WTC11 (cell line): ENCODE results near the gene CNDP2. TPM values are rescaled to one million over a fixed set of nuclear protein-coding genes. Genes with fewer than 3 reads are reported as not detected.

Experiments
- ATAC-seq: fragments of 200-7000 bp; cut with Tn5 transposase; 2 replicates; pipeline ENCODE4 v1.10.0; 2021; ENCODE audit warnings: mild to moderate bottlenecking, moderate library complexity
- CTCF ChIA-PET: fragments of 300-600 bp; sonication (Branson Sonifier 250); formaldehyde crosslinking; loops from one replicate; lab custom pipeline; 2021; ENCODE audit warnings: antibody characterized with exemption; lab: Charles Lee
- POLR2A ChIA-PET: fragments of 350-600 bp; sonication (Branson Sonifier 250); formaldehyde crosslinking; loops from one replicate; lab custom pipeline; 2021; ENCODE audit warnings: antibody characterized with exemption; lab: Charles Lee
- DNase-seq: peaks from one replicate; pipeline ENCODE4 v3.0.0; 2021; ENCODE audit warnings: low spot score
- H3K27ac Mint-ChIP-seq: 2 replicates; pipeline ENCODE4 v1.8.0; 2021; ENCODE audit warnings: mixed read lengths
- H3K27me3 Mint-ChIP-seq: 2 replicates; pipeline ENCODE4 v1.8.0; 2021; ENCODE audit warnings: low read depth, mild to moderate bottlenecking, moderate library complexity, mixed read lengths
- H3K36me3 Mint-ChIP-seq: 2 replicates; pipeline ENCODE4 v1.8.0; 2021; ENCODE audit warnings: mixed read lengths
- H3K4me1 Mint-ChIP-seq: 2 replicates; pipeline ENCODE4 v1.8.0; 2022; ENCODE audit warnings: mixed read lengths
- H3K4me3 Mint-ChIP-seq: 2 replicates; pipeline ENCODE4 v1.8.0; 2021; ENCODE audit warnings: mild to moderate bottlenecking, moderate library complexity, mixed read lengths
- H3K9me3 Mint-ChIP-seq: 2 replicates; pipeline ENCODE4 v1.8.0; 2021; ENCODE audit warnings: mixed read lengths
- CBFB ChIP-seq: sonication (generic); formaldehyde crosslinking; IDR thresholded peaks from 2 replicates; pipeline ENCODE4 v1.8.1; 2022; ENCODE audit warnings: mild to moderate bottlenecking, low read depth, missing genetic modification reagents
- ESRRA ChIP-seq: sonication (generic); formaldehyde crosslinking; IDR thresholded peaks from 2 replicates; pipeline ENCODE4 v1.8.1; 2022; ENCODE audit warnings: mild to moderate bottlenecking, missing genetic modification reagents, borderline replicate concordance
- FOXK1 ChIP-seq: sonication (generic); formaldehyde crosslinking; IDR thresholded peaks from 2 replicates; pipeline ENCODE4 v1.8.0; 2022; ENCODE audit warnings: mild to moderate bottlenecking, moderate library complexity, missing genetic modification reagents
- GRHL2 ChIP-seq: fragments of 250-450 bp; sonication (Bioruptor Pico); IDR thresholded peaks from 2 replicates; pipeline ENCODE4 v1.8.0; 2022; ENCODE audit warnings: mild to moderate bottlenecking, moderate library complexity; ENCODE audit not compliant: insufficient replicate concordance, severe bottlenecking
- IRF2 ChIP-seq: sonication (generic); formaldehyde crosslinking; IDR thresholded peaks from 2 replicates; pipeline ENCODE4 v1.8.0; 2022; ENCODE audit warnings: low read depth, missing genetic modification reagents, borderline replicate concordance
- JAZF1 ChIP-seq: fragments of 250-450 bp; sonication (Bioruptor Pico); IDR thresholded peaks from 2 replicates; pipeline ENCODE4 v1.9.0; 2021; ENCODE audit warnings: moderate library complexity, mild to moderate bottlenecking, inconsistent platforms
- NR1H2 ChIP-seq: sonication (generic); formaldehyde crosslinking; IDR thresholded peaks from 2 replicates; pipeline ENCODE4 v1.9.0; 2021; ENCODE audit warnings: mild to moderate bottlenecking, moderate library complexity, missing genetic modification reagents
- RELA ChIP-seq: sonication (generic); formaldehyde crosslinking; IDR thresholded peaks from 2 replicates; pipeline ENCODE4 v1.8.1; 2022; ENCODE audit warnings: missing genetic modification reagents, mild to moderate bottlenecking, borderline replicate concordance
- RORB ChIP-seq: fragments of 250-450 bp; sonication (Bioruptor Pico); IDR thresholded peaks from 2 replicates; pipeline ENCODE4 v1.9.0; 2021; ENCODE audit warnings: mild to moderate bottlenecking
- ZBTB21 ChIP-seq: sonication (generic); formaldehyde crosslinking; IDR thresholded peaks from 2 replicates; pipeline ENCODE4 v1.8.1; 2023; ENCODE audit warnings: mild to moderate bottlenecking, missing genetic modification reagents, borderline replicate concordance
- ZNF671 ChIP-seq: fragments of 250-450 bp; sonication (Bioruptor Pico); IDR thresholded peaks from 2 replicates; pipeline ENCODE4 v1.8.0; 2021; ENCODE audit warnings: mild to moderate bottlenecking
- total RNA-seq: library from RNA; stranded (reverse); gene quantifications from 3 replicates; pipeline ENCODE4 v1.2.3, GENCODE V29; 2021
- TF ChIP-seq, protein P1 (sequence below): fragments of 250-450 bp; sonication (Bioruptor Pico); IDR thresholded peaks from 2 replicates; pipeline ENCODE4 v1.9.0; 2021; ENCODE audit warnings: mild to moderate bottlenecking
- TF ChIP-seq, protein P2 (sequence below): sonication (generic); formaldehyde crosslinking; IDR thresholded peaks from 2 replicates; pipeline ENCODE4 v1.8.0; 2022; ENCODE audit warnings: mild to moderate bottlenecking, missing genetic modification reagents
- TF ChIP-seq, protein P3 (sequence below): fragments of 250-450 bp; sonication (Bioruptor Pico); IDR thresholded peaks from 2 replicates; pipeline ENCODE4 v1.9.0; 2021; ENCODE audit warnings: moderate library complexity, mild to moderate bottlenecking, inconsistent platforms, borderline replicate concordance
- TF ChIP-seq, protein P4 (sequence below): sonication (generic); formaldehyde crosslinking; IDR thresholded peaks from 2 replicates; pipeline ENCODE4 v1.8.0; 2023; ENCODE audit warnings: missing genetic modification reagents
- TF ChIP-seq, protein P5 (sequence below): sonication (generic); formaldehyde crosslinking; IDR thresholded peaks from 2 replicates; pipeline ENCODE4 v1.8.1; 2022; ENCODE audit warnings: low read depth, missing genetic modification reagents, borderline replicate concordance
- TF ChIP-seq, protein P6 (sequence below): sonication (generic); formaldehyde crosslinking; IDR thresholded peaks from 2 replicates; pipeline ENCODE4 v1.8.1; 2022; ENCODE audit warnings: mild to moderate bottlenecking, moderate library complexity, missing genetic modification reagents

CNDP2 gene
- total RNA-seq, 1 experiment from 2014 or later: 248 TPM

DNA sequence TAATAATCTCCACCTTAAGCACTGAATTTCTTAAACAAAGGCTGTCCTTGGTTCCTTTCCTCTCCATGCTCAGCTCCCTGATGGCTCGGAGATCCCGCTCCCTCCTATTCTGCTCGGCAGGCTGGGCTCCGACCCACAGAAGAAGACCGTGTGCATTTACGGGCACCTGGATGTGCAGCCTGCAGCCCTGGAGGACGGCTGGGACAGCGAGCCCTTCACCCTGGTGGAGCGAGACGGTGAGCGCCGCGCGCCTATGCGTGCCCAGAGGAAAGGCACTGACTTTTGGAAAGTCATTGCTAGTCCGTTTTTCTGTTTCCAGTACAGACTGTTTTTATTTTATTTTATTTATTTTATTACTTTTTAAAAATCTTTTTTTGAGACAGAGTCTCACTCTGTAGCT lies 9.6 kb downstream of the CNDP2 start:
- peaks cover 33% of the 10 kb centered on the region for H3K4me1 Mint-ChIP-seq
- POLR2A ChIA-PET: no interaction called here
- no peak for TF ChIP-seq IRF2 (CRISPR knock-in tag)
- TF ChIP-seq, protein P1, sequence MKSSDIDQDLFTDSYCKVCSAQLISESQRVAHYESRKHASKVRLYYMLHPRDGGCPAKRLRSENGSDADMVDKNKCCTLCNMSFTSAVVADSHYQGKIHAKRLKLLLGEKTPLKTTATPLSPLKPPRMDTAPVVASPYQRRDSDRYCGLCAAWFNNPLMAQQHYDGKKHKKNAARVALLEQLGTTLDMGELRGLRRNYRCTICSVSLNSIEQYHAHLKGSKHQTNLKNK (CRISPR knock-in tag): no peak
- TF ChIP-seq ZNF671 (CRISPR knock-in tag): no peak
- ATAC-seq (peak; percentile 37; the same call in 1 of the 2 replicates), DNase-seq (no peak)
- H3K27me3 Mint-ChIP-seq: no peaks in the 10 kb centered on the region
- CTCF ChIA-PET: no interaction called here
- H3K9me3 Mint-ChIP-seq: no peaks in the 10 kb centered on the region
- H3K27ac Mint-ChIP-seq: peak overlapping the region; percentile 95
- peaks cover 71% of the 10 kb centered on the region for H3K36me3 Mint-ChIP-seq
- H3K4me3 Mint-ChIP-seq: no peak overlapping the region

DNA sequence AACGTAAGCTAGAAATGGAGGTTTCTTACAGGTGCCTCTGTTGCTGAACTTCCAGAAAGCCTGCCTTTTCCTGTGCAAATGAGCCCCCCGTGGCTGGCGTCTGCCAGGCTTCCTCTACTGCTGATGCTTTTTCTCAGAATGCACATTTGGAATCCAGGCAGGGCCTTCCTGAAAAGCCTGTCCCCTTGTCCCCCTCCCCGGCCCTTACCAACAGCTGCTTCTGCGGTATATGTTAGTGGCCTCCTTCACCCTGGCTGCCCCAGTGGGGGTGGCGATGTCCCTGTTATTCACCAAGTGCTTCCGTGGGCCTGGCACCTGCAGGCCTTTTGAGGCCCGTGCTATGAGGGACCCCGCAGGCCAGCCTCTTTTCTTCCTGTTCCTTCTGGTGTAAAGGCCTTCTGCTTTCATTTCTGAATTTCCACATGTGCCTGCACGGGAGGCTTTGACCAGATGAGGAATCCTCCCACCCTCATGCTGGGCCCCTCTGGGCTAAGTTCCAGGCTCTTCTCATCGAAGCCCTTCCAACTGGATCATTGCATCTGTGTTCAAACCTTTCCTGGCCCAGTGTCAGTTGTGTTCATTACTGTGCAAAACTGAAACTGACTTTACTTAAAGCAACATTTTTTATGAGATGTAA lies 10.4 kb downstream of the CNDP2 start:
- Mint-ChIP-seq H3K4me3 (no peak overlapping the region), H3K9me3 (no peaks in the 10 kb centered on the region), H3K27ac (peak overlapping the region; percentile 89), H3K27me3 (no peaks in the 10 kb centered on the region), H3K4me1 (peaks cover 30% of the 10 kb centered on the region), H3K36me3 (peaks cover 68% of the 10 kb centered on the region)
- ATAC-seq: peak; percentile 70
- POLR2A ChIA-PET: no interaction called here
- TF ChIP-seq GRHL2 (CRISPR knock-in tag): no peak
- TF ChIP-seq, protein P2, sequence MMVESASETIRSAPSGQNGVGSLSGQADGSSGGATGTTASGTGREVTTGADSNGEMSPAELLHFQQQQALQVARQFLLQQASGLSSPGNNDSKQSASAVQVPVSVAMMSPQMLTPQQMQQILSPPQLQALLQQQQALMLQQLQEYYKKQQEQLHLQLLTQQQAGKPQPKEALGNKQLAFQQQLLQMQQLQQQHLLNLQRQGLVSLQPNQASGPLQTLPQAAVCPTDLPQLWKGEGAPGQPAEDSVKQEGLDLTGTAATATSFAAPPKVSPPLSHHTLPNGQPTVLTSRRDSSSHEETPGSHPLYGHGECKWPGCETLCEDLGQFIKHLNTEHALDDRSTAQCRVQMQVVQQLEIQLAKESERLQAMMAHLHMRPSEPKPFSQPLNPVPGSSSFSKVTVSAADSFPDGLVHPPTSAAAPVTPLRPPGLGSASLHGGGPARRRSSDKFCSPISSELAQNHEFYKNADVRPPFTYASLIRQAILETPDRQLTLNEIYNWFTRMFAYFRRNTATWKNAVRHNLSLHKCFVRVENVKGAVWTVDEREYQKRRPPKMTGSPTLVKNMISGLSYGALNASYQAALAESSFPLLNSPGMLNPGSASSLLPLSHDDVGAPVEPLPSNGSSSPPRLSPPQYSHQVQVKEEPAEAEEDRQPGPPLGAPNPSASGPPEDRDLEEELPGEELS (CRISPR knock-in tag): no peak
- DNase-seq: peak; percentile 28
- CTCF ChIA-PET: no interaction called here

DNA sequence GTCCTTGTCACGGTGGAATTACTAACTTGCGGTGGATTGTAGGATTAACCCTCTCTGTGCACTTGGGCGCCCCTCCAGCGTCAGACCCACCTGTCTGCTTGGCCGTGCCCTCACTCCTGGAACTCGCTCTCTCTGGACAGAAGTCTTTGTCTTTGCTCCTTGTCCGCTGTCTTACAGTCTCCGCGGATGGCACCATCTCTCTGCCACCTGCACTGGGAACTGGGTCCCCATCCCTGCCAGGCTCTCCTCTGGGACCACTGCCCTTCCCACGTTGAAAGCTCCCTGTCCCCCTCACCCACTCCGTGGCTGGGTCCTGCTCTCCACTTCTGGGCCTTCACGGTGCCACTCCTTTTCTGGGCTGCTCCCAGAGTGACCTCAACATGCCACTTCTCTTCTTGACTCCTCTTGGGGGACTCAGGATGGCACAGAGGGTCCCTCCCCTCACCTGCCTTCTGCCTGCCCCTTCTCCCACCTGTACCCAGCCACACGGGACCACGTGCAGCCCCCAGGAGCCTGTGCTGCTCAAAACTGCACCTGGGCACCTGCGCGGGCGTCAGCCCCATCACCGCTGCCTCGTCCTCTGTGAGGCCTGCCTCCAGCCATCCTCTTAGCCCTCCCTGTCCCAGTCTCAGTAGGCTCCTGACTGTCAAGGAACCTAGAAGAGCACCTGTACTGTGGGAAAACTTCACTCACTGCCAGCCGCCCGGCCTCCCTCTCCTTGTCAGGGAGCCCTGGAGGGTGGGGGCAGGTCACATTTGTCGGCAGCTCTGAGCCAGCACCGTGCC lies 11.1 kb downstream of the CNDP2 start:
- ChIA-PET CTCF (no interaction called here), POLR2A (no interaction called here)
- no peaks in the 10 kb centered on the region for H3K9me3 Mint-ChIP-seq
- H3K27me3 Mint-ChIP-seq: no peaks in the 10 kb centered on the region
- peaks cover 64% of the 10 kb centered on the region for H3K36me3 Mint-ChIP-seq
- no peak overlapping the region; the same call in 1 of the 2 replicates for H3K4me3 Mint-ChIP-seq
- no peak for ATAC-seq
- peaks cover 30% of the 10 kb centered on the region for H3K4me1 Mint-ChIP-seq
- no peak for TF ChIP-seq CBFB (CRISPR knock-in tag)
- TF ChIP-seq ZBTB21 (CRISPR knock-in tag): no peak
- TF ChIP-seq ESRRA (CRISPR knock-in tag): no peak
- TF ChIP-seq JAZF1 (CRISPR knock-in tag): no peak
- no peak for TF ChIP-seq RELA (CRISPR knock-in tag)
- TF ChIP-seq, protein P3, sequence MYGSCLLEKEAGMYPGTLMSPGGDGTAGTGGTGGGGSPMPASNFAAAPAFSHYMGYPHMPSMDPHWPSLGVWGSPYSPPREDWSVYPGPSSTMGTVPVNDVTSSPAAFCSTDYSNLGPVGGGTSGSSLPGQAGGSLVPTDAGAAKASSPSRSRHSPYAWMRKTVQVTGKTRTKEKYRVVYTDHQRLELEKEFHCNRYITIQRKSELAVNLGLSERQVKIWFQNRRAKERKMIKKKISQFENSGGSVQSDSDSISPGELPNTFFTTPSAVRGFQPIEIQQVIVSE (CRISPR knock-in tag): no peak
- TF ChIP-seq, protein P4, sequence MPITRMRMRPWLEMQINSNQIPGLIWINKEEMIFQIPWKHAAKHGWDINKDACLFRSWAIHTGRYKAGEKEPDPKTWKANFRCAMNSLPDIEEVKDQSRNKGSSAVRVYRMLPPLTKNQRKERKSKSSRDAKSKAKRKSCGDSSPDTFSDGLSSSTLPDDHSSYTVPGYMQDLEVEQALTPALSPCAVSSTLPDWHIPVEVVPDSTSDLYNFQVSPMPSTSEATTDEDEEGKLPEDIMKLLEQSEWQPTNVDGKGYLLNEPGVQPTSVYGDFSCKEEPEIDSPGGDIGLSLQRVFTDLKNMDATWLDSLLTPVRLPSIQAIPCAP (CRISPR knock-in tag): no peak
- no peak for TF ChIP-seq FOXK1 (CRISPR knock-in tag)
- TF ChIP-seq NR1H2 (CRISPR knock-in tag): no peak
- TF ChIP-seq, protein P5, sequence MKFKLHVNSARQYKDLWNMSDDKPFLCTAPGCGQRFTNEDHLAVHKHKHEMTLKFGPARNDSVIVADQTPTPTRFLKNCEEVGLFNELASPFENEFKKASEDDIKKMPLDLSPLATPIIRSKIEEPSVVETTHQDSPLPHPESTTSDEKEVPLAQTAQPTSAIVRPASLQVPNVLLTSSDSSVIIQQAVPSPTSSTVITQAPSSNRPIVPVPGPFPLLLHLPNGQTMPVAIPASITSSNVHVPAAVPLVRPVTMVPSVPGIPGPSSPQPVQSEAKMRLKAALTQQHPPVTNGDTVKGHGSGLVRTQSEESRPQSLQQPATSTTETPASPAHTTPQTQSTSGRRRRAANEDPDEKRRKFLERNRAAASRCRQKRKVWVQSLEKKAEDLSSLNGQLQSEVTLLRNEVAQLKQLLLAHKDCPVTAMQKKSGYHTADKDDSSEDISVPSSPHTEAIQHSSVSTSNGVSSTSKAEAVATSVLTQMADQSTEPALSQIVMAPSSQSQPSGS (CRISPR knock-in tag): no peak
- TF ChIP-seq, protein P2 (CRISPR knock-in tag): no peak
- TF ChIP-seq, protein P6, sequence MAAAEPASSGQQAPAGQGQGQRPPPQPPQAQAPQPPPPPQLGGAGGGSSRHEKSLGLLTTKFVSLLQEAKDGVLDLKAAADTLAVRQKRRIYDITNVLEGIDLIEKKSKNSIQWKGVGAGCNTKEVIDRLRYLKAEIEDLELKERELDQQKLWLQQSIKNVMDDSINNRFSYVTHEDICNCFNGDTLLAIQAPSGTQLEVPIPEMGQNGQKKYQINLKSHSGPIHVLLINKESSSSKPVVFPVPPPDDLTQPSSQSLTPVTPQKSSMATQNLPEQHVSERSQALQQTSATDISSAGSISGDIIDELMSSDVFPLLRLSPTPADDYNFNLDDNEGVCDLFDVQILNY (CRISPR knock-in tag): no peak
- no peak for TF ChIP-seq RORB (CRISPR knock-in tag)
- H3K27ac Mint-ChIP-seq: peak overlapping the region; percentile 89
- DNase-seq: no peak
